Anterior cingulate cortex (tissue), 58 donors: ENCODE data around the gene GFM2.
"Not testable (repeated sequence)": the region's sequence is repeated elsewhere in the genome, so short reads cannot be mapped to it uniquely, and the experiment has no call there.

ENCODE experiments used
- DNase-seq, 58 donors: peaks; one replicate each; lab custom pipeline; 2025; lab: John Stamatoyannopoulos, UW

Gene GFM2

GRCh38 chr5:74725331-74725730 lies 41.6 kb downstream of the GFM2 start:
- no peak for DNase-seq

GRCh38 chr5:74722271-74722670 lies 44.6 kb downstream of the GFM2 start:
- DNase-seq: no peak

- no peak for DNase-seq
These were observed 49.3 kb downstream of the GFM2 start for GRCh38 chr5:74717596-74717995.

- no peak for DNase-seq
These were observed 73.7 kb downstream of the GFM2 start for GRCh38 chr5:74693191-74693590.

- no peak for DNase-seq
These were observed 79.8 kb downstream of the GFM2 start for GRCh38 chr5:74686962-74687751.

GRCh38 chr5:74685979-74686631 lies 80.8 kb downstream of the GFM2 start:
- DNase-seq: no peak

GRCh38 chr5:74684900-74685851 lies 81.7 kb downstream of the GFM2 start, which contains the start of gene HEXB:
Gene HEXB, plus strand, starts transcription at chr5:74685233. Its CDS starts 28 bp downstream, at chr5:74685261.
- DNase-seq: peak in 57 of 58 donors; percentile 3 to 90 (median 69)

GRCh38 chr5:74679966-74680365 lies 87.0 kb downstream of the GFM2 start:
- DNase-seq: no peak

GRCh38 chr5:74679300-74679699 lies 87.6 kb downstream of the GFM2 start:
- DNase-seq: not testable (repeated sequence)

- not testable (repeated sequence) for DNase-seq
These were observed 88.8 kb downstream of the GFM2 start for GRCh38 chr5:74678123-74678522.

GRCh38 chr5:74676466-74676865 lies 90.5 kb downstream of the GFM2 start:
- not testable (repeated sequence) for DNase-seq

- DNase-seq: peak in 47 of 58 donors; percentile 5 to 75 (median 38)
These were observed 93.7 kb downstream of the GFM2 start for GRCh38 chr5:74673011-74673790.

- DNase-seq: no peak
These were observed 94.6 kb downstream of the GFM2 start for GRCh38 chr5:74672215-74672877.
